GM12874 (cell line): Measurements from ENCODE around the gene ABCC8.

Experiments used
- CTCF ChIP-seq: IDR thresholded peaks from 2 replicates; pipeline ENCODE4 v1.5.1; 2011; ENCODE audit warnings: low read depth, mild to moderate bottlenecking, control low read depth, low read length, moderate library complexity; ENCODE audit not compliant: insufficient read depth

The ABCC8 gene

GRCh38 chr11:17511571-17511970 lies 34.9 kb upstream of the ABCC8 start:
- TF ChIP-seq CTCF: no peak

GRCh38 chr11:17510507-17511206 lies 34.0 kb upstream of the ABCC8 start:
- no peak for TF ChIP-seq CTCF

GRCh38 chr11:17508791-17509190 lies 32.1 kb upstream of the ABCC8 start:
- no peak for TF ChIP-seq CTCF

- no peak for TF ChIP-seq CTCF
Observed at GRCh38 chr11:17508306-17508705, 31.7 kb upstream of the ABCC8 start.

GRCh38 chr11:17507773-17508172 lies 31.1 kb upstream of the ABCC8 start:
- TF ChIP-seq CTCF: no peak

GRCh38 chr11:17506942-17507341 lies 30.3 kb upstream of the ABCC8 start:
- TF ChIP-seq CTCF: no peak; the same call in 1 of the 2 replicates

GRCh38 chr11:17506314-17506713 lies 29.7 kb upstream of the ABCC8 start:
- TF ChIP-seq CTCF: no peak

GRCh38 chr11:17505146-17505545 lies 28.5 kb upstream of the ABCC8 start:
- TF ChIP-seq CTCF: no peak
